ENCODE measurements around the gene PTRH1.

- no peak for TF ChIP-seq CTCF (conservative IDR thresholded peaks at IDR 0.05; ENCODE audit: low read length)
- no peak for TF ChIP-seq EZH2phosphoT487 (IDR thresholded peaks at IDR 0.05; ENCODE audit: borderline replicate concordance)
These were observed 50.6 kb downstream of the PTRH1 start for GRCh38 chr9:127664678-127665507.

Data from Loucy (cell line).